GM12873 (cell line): ENCODE measurements around the gene OR1N2.

Source experiments
- CTCF ChIP-seq: IDR thresholded peaks from 2 replicates; pipeline ENCODE4 v1.5.1; 2012; ENCODE audit warnings: low read depth, mild to moderate bottlenecking, moderate library complexity, low read length, control low read depth; ENCODE audit not compliant: insufficient read depth; ENCODE audit errors: missing control alignments

Gene OR1N2

GRCh38 chr9:122527193-122527592, 25.7 kb upstream of the OR1N2 start, which contains the start of gene OR1N1:
Gene OR1N1, minus strand, starts transcription at chr9:122527293. Its CDS starts 0 bp downstream, at chr9:122527293.
- no peak for TF ChIP-seq CTCF

- TF ChIP-seq CTCF = no peak
Measured at GRCh38 chr9:122536134-122536533, 16.8 kb upstream of the OR1N2 start.

GRCh38 chr9:122538757-122539156, 14.2 kb upstream of the OR1N2 start:
- TF ChIP-seq CTCF = no peak

- TF ChIP-seq CTCF = no peak
Measured at GRCh38 chr9:122546196-122546595, 6.7 kb upstream of the OR1N2 start.

- TF ChIP-seq CTCF = no peak
Measured at GRCh38 chr9:122551371-122551770, 1.5 kb upstream of the OR1N2 start.

GRCh38 chr9:122561446-122561845, 8.5 kb downstream of the OR1N2 start:
- TF ChIP-seq CTCF = no peak

GRCh38 chr9:122562134-122562760, 9.3 kb downstream of the OR1N2 start:
- TF ChIP-seq CTCF = no peak

GRCh38 chr9:122567901-122568300, 15.0 kb downstream of the OR1N2 start:
- TF ChIP-seq CTCF = no peak
